Sigmoid colon (tissue), 7 donors: Measurements from ENCODE around the gene LAMB3. TPM values are rescaled to one million over a fixed set of nuclear protein-coding genes. Genes with fewer than 3 reads are reported as not detected.
A peak's percentile ranks its signal among the peaks of the same experiment; 100 is the strongest.
"Not testable (repeated sequence)": the region's sequence is repeated elsewhere in the genome, so short reads cannot be mapped to it uniquely, and the experiment has no call there.

ENCODE experiments used
- DNase-seq: peaks from one replicate; pipeline ENCODE4 v3.0.0-alpha.2; 2019
- H3K27ac ChIP-seq, 4 donors: fragments of 200-600 bp; sonication (generic); one replicate each; pipeline ENCODE4 v1.5.1; 2016 to 2019; ENCODE audit warnings: mild to moderate bottlenecking in 1 of 4
- H3K27me3 ChIP-seq, 3 donors: fragments of 200-600 bp; sonication (generic); one replicate each; pipeline ENCODE4 v1.5.1; 2019; ENCODE audit warnings: mild to moderate bottlenecking in 1 of 3
- H3K36me3 ChIP-seq, 4 donors: fragments of 200-600 bp; sonication (generic); one replicate each; pipeline ENCODE4 v1.5.1; 2016 to 2019
- H3K4me1 ChIP-seq, 4 donors: fragments of 200-600 bp; sonication (generic); one replicate each; pipeline ENCODE4 v1.5.1; 2017 to 2019
- H3K4me3 ChIP-seq, 4 donors: fragments of 200-600 bp; sonication (generic); one replicate each; pipeline ENCODE4 v1.5.1; 2017 to 2019; ENCODE audit warnings: mild to moderate bottlenecking in 2 of 4, moderate library complexity in 1 of 4
- H3K9me3 ChIP-seq, 4 donors: fragments of 200-600 bp in 3 of 4; sonication (generic) in 3 of 4; one replicate each; pipeline versions ENCODE4 v1.5.1 to v1.6.1; 2013 to 2019
- EP300 ChIP-seq, 4 donors: sonication (generic); formaldehyde crosslinking; IDR thresholded peaks; one replicate each; pipeline ENCODE4 v1.6.1; 2017; ENCODE audit warnings: antibody characterized with exemption in 4 of 4
- POLR2A ChIP-seq, 2 donors: fragments of 450-650 bp; IDR thresholded peaks; one replicate each; pipeline ENCODE4 v1.6.1; 2016; ENCODE audit warnings: antibody characterized with exemption in 2 of 2, mild to moderate bottlenecking in 2 of 2, moderate library complexity in 2 of 2
- POLR2AphosphoS5 ChIP-seq, 4 donors: sonication (generic); formaldehyde crosslinking; IDR thresholded peaks; one replicate each; pipeline ENCODE4 v1.6.1; 2017; ENCODE audit warnings: antibody characterized with exemption in 4 of 4
- whole genome bisulfite sequencing, 2 donors: extraction: QIAGEN DNeasy Blood & Tissue Kit; methylation state at CpG; one replicate each; pipeline ENCODE4 v1.1.7; 2013; 5-methylcytosine and 5-hydroxymethylcytosine counted together
- intact Hi-C: fragments of 100-400 bp; cut with DNase I; formaldehyde crosslinking; loops from one replicate; pipeline ENCODE4 v1.15.1; 2023
- polyA plus RNA-seq, 3 donors: library from polyadenylated mRNA; stranded (reverse); fragments of 200-250 nt; gene quantifications; one replicate each; pipeline ENCODE4 v1.2.3, GENCODE V29; 2013
- total RNA-seq, 4 donors: library from RNA; depleted of rRNA; stranded (reverse); fragments of >200 nt; gene quantifications; one replicate each; pipeline ENCODE4 v1.1.0, GENCODE V29; 2016
- TF ChIP-seq, protein P1 (sequence below), 4 experiments: fragments of 450-650 bp in 3 of 4; fragments of 200-600 bp in 1 of 4; IDR thresholded peaks; one replicate each; pipeline ENCODE4 v1.5.1; 2016 to 2019; ENCODE audit warnings: antibody characterized with exemption in 4 of 4, mild to moderate bottlenecking in 3 of 4, moderate library complexity in 2 of 4
- donor health status: healthy with polysubstance abuse.
- donor health status: Bipolar disorder and iron deficiency.
- donor health status: healthy.

LAMB3 gene
- total RNA-seq, result under 1 TPM in 3 of 4 donors, not detected in 1; 0.14 to 0.55 (median 0.16) TPM
- polyA plus RNA-seq, result 10 to 100 TPM; 18.0 to 49.4 (median 21.0) TPM

DNA sequence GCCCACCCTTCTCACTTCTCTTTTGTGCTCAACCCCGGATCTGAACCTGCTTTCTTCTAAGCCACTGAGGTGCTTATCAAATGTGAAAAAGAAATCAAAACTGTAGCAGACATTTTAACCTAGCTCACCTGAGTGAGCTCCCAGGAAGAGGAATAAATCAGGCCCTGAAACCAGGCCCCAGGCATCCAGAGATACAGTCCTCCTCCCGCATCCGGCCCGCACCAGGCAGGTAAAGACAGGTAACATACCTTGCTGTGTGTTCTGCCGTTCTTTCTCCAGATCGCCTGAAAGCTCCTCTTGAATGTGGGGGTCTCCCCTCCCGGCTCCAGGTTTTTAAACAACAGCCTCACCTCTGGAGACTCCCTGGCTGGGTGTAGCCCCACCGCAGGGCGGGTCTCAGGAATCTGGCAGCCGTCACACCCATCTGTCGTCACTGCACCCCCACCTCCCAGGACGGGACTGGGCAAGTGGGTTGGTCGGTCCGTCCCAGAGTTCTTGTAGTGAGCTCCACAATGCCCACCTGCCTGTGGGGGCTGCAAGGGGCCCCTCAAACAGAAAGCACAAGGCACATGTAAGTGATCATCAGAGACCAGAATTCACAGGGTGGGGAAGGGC is at the start of gene LAMB3:
Gene LAMB3 (minus strand): TSS at position 305 of the 615 bp plus-strand sequence. CDS start 1,481 bp downstream, outside the sequence.
- H3K4me1 ChIP-seq, result peaks cover 0 to 46% (median 29%) of the 10 kb centered on the region in 4 donors
- peak within 1 kb of the TSS in 2 of 4 donors; percentile 30 to 38 for H3K27ac ChIP-seq
- H3K27me3 ChIP-seq, result no peaks in the 10 kb centered on the region
- H3K9me3 ChIP-seq, result no peaks in the 10 kb centered on the region
- TF ChIP-seq POLR2A (IDR thresholded peaks at IDR 0.05) (peak in 1 of 2 donors; percentile 51), POLR2AphosphoS5 (IDR thresholded peaks at IDR 0.05) (no peak), EP300 (IDR thresholded peaks at IDR 0.05) (no peak)
- TF ChIP-seq, protein P1, sequence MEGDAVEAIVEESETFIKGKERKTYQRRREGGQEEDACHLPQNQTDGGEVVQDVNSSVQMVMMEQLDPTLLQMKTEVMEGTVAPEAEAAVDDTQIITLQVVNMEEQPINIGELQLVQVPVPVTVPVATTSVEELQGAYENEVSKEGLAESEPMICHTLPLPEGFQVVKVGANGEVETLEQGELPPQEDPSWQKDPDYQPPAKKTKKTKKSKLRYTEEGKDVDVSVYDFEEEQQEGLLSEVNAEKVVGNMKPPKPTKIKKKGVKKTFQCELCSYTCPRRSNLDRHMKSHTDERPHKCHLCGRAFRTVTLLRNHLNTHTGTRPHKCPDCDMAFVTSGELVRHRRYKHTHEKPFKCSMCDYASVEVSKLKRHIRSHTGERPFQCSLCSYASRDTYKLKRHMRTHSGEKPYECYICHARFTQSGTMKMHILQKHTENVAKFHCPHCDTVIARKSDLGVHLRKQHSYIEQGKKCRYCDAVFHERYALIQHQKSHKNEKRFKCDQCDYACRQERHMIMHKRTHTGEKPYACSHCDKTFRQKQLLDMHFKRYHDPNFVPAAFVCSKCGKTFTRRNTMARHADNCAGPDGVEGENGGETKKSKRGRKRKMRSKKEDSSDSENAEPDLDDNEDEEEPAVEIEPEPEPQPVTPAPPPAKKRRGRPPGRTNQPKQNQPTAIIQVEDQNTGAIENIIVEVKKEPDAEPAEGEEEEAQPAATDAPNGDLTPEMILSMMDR (IDR thresholded peaks at IDR 0.05), result no peak
- intact Hi-C loops, result no loop called here
- no peaks in the 10 kb centered on the region for H3K36me3 ChIP-seq
- H3K4me3 ChIP-seq, result no peak within 1 kb of the TSS
- no peak for DNase-seq
- WGBS, 2 donors, result 16 to 66% methylated on average over 14 of the region's 14 CpGs

DNA sequence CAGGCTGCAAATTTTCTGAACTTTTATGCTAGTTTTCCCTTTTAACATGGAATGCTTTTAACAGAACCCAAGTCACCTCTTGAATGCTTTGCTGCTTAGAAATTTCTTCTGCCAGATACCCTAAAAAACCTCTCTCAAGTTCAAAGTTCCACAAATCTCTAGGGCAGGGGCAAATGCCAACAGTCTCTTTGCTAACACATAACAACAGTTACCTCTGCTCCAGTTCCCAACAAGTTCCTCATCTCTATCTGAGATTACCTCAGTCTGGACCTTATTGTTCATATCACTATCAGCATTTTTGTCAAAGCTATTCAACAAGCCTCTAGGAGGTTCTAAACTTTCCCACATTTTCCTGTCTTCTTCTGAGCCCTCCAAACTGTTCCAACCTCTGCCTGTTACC is 48.5 kb upstream of the LAMB3 start:
- H3K36me3 ChIP-seq, H3K27me3 ChIP-seq, intact Hi-C loops, H3K4me3 ChIP-seq, H3K27ac ChIP-seq, DNase-seq, H3K9me3 ChIP-seq, H3K4me1 ChIP-seq: not testable (repeated sequence)

DNA sequence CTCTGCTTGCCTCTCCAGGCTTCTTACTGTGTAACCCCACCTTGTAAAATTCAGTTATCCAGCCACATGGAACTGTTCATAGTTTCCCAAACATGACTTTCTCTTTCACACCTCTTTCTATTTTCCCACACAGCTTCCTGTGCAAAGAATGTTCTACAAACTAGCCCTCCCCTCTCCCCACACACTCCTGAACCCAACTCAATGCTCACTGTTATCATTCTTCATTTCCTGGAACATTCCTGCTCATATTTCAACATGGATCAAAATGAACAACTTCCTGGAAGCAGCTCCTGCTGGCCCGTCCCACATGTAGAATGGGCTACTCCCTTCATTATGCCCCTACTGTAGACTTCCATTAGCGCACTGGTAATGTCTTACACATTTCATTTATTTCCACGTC is 44.9 kb upstream of the LAMB3 start:
- TF ChIP-seq, protein P1 (IDR thresholded peaks at IDR 0.05), result no peak
- TF ChIP-seq POLR2A (IDR thresholded peaks at IDR 0.05) (no peak), EP300 (IDR thresholded peaks at IDR 0.05) (no peak)
- Histone ChIP-seq H3K4me1 (peaks cover 0 to 7% (median 2%) of the 10 kb centered on the region in 4 donors), H3K27me3 (no peaks in the 10 kb centered on the region), H3K4me3 (no peak overlapping the region), H3K27ac (no peak overlapping the region), H3K9me3 (no peaks in the 10 kb centered on the region), H3K36me3 (no peaks in the 10 kb centered on the region)
- intact Hi-C loops, result no loop called here
- 79 to 84% methylated on average over 3 of the region's 3 CpGs for WGBS, 2 donors
- DNase-seq, result no peak

DNA sequence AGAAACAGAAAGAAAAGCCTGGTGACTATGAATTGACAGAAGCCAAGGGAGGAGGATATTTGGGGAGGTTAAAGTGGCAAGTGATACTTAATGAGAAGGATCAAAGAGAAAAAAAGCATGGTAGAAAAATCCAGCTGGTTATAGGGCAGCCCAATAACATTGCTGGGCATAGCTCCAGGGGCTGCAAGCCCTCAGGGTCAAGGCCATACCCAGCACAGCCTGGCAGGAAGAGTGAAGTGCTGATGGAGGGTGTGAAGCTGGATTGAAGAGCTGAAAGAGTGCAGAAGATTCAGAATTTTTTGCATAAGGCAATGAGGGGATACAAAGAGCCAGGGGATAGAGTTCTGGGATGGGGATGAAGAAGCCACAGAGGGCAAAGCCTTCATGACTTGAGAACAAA is 44.4 kb upstream of the LAMB3 start:
- Histone ChIP-seq H3K4me1 (peaks cover 0 to 7% (median 2%) of the 10 kb centered on the region in 4 donors), H3K27ac (no peak overlapping the region), H3K27me3 (no peaks in the 10 kb centered on the region), H3K36me3 (no peaks in the 10 kb centered on the region), H3K9me3 (no peaks in the 10 kb centered on the region), H3K4me3 (no peak overlapping the region)
- intact Hi-C loops, result no loop called here
- no peak for TF ChIP-seq POLR2AphosphoS5 (IDR thresholded peaks at IDR 0.05)
- DNase-seq, result no peak

DNA sequence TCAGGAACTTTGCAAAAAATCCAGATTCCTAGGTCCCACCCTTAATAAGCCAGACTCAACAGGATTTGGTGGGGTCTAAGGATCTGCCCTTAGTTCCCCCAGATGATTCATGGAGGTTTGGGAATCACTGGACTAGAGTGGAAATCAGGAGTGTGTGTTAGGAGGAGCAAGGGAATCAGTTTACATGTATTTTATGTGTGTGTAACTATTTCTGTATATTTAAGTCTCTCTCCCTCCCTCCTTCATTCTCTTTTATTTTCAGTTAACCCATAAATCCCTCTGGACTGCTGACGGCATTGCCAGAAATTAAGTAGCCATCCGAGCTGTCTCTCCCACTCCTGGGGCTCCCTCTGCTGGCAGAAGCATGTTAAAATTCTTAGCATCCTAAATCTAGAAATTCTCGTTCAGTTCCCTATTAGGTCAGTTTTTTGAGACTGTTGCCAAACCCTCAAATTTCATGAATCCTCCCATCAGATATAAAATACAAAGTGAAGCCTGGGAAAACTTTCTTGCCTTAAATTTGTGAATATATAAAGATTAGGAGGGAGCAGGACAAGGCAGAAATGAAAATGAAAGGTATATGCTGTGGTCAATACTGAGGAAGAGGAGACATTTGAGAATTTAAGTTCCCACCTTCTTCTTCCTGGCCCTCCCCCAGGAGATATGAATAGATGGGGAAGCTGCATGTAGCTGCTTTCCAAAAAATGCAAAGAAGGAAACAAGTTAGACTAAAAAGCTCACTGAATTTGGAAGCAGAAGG is 40.7 kb upstream of the LAMB3 start:
- Histone ChIP-seq H3K9me3 (no peaks in the 10 kb centered on the region), H3K27ac (peak overlapping the region in 1 of 4 donors; percentile 26), H3K27me3 (no peaks in the 10 kb centered on the region), H3K4me1 (peaks cover 0 to 20% (median 11%) of the 10 kb centered on the region in 4 donors), H3K4me3 (no peak overlapping the region), H3K36me3 (no peaks in the 10 kb centered on the region)
- peak; percentile 86 for DNase-seq
- no peak for TF ChIP-seq POLR2A (IDR thresholded peaks at IDR 0.05)
- TF ChIP-seq, protein P1 (IDR thresholded peaks at IDR 0.05), result peak; percentile 63 to 82 (median 77)
- TF ChIP-seq POLR2AphosphoS5 (IDR thresholded peaks at IDR 0.05), result peak in 1 of 4 donors; percentile 8
- no peak for TF ChIP-seq EP300 (IDR thresholded peaks at IDR 0.05)
- WGBS, 2 donors, result 0 to 5% methylated on average over 3 of the region's 3 CpGs
- intact Hi-C loops, result loop anchor here (1.0 to 5.0 kb wide), 3 partner anchors 51 to 117 kb away; no protein-coding TSS in a partner anchor
